IgD-negative memory B cell (primary cell): ENCODE data around the gene MAP7. TPM values are rescaled to one million over a fixed set of nuclear protein-coding genes. Genes with fewer than 3 reads are reported as not detected.
"Not testable (repeated sequence)": the region's sequence is repeated elsewhere in the genome, so short reads cannot be mapped to it uniquely, and the experiment has no call there.

Source experiments
- H3K27ac Mint-ChIP-seq, 3 donors: one replicate each; pipeline ENCODE4 v1.8.0; 2020 to 2022; ENCODE audit warnings: mild to moderate bottlenecking in 3 of 3, mixed read lengths in 3 of 3, moderate library complexity in 1 of 3
- H3K27me3 Mint-ChIP-seq: one replicate; pipeline ENCODE4 v1.8.0; 2021; ENCODE audit warnings: mixed read lengths
- H3K36me3 Mint-ChIP-seq: one replicate; pipeline ENCODE4 v1.8.0; 2020; ENCODE audit warnings: mild to moderate bottlenecking, mixed read lengths
- H3K4me1 Mint-ChIP-seq, 3 donors: one replicate each; pipeline ENCODE4 v1.8.0; 2020 to 2022; ENCODE audit warnings: mixed read lengths in 3 of 3, mild to moderate bottlenecking in 1 of 3
- H3K4me3 Mint-ChIP-seq, 4 donors: one replicate each; pipeline ENCODE4 v1.8.0; 2020 to 2022; ENCODE audit warnings: mild to moderate bottlenecking in 4 of 4, mixed read lengths in 4 of 4, moderate library complexity in 3 of 4
- H3K9me3 Mint-ChIP-seq, 3 donors: one replicate each; pipeline ENCODE4 v1.8.0; 2020 to 2021; ENCODE audit warnings: mixed read lengths in 3 of 3, mild to moderate bottlenecking in 1 of 3
- polyA plus RNA-seq: library from polyadenylated mRNA; unstranded; fragments of 300-500 nt; fragmentation: Illumina TruSeq; gene quantifications from one replicate; pipeline ENCODE4 v1.2.3, GENCODE V29; 2021

The MAP7 gene
- polyA plus RNA-seq, 1 donor from 2014 or later, result 4.0 TPM

- Mint-ChIP-seq H3K9me3 (no peaks in the 10 kb centered on the region), H3K27me3 (peaks cover 5% of the 10 kb centered on the region), H3K4me3 (no peak overlapping the region), H3K36me3 (peaks cover 3% of the 10 kb centered on the region), H3K27ac (no peak overlapping the region), H3K4me1 (no peaks in the 10 kb centered on the region)
These were observed 38.3 kb downstream of the MAP7 start for GRCh38 chr6:136511926-136512325.

- Mint-ChIP-seq H3K4me1 (no peaks in the 10 kb centered on the region), H3K4me3 (no peak overlapping the region), H3K27ac (no peak overlapping the region), H3K27me3 (peaks cover 5% of the 10 kb centered on the region), H3K9me3 (no peaks in the 10 kb centered on the region), H3K36me3 (peaks cover 3% of the 10 kb centered on the region)
These were observed 38.8 kb downstream of the MAP7 start for GRCh38 chr6:136511397-136511796.

- Mint-ChIP-seq H3K4me1 (no peaks in the 10 kb centered on the region), H3K27me3 (peaks cover 5% of the 10 kb centered on the region), H3K4me3 (no peak overlapping the region), H3K36me3 (peaks cover 3% of the 10 kb centered on the region), H3K27ac (no peak overlapping the region), H3K9me3 (no peaks in the 10 kb centered on the region)
These were observed 39.4 kb downstream of the MAP7 start for GRCh38 chr6:136510782-136511181.

GRCh38 chr6:136510299-136510698 is 39.9 kb downstream of the MAP7 start:
- no peak overlapping the region for H3K4me3 Mint-ChIP-seq
- no peaks in the 10 kb centered on the region for H3K9me3 Mint-ChIP-seq
- H3K4me1 Mint-ChIP-seq, result no peaks in the 10 kb centered on the region
- peaks cover 5% of the 10 kb centered on the region for H3K27me3 Mint-ChIP-seq
- peaks cover 3% of the 10 kb centered on the region for H3K36me3 Mint-ChIP-seq
- no peak overlapping the region for H3K27ac Mint-ChIP-seq

GRCh38 chr6:136508725-136509392 is 41.4 kb downstream of the MAP7 start:
- no peaks in the 10 kb centered on the region for H3K4me1 Mint-ChIP-seq
- peaks cover 4% of the 10 kb centered on the region for H3K27me3 Mint-ChIP-seq
- no peak overlapping the region for H3K27ac Mint-ChIP-seq
- no peaks in the 10 kb centered on the region for H3K9me3 Mint-ChIP-seq
- H3K36me3 Mint-ChIP-seq, result no peaks in the 10 kb centered on the region
- no peak overlapping the region for H3K4me3 Mint-ChIP-seq

- H3K4me3 Mint-ChIP-seq, result no peak overlapping the region
- no peak overlapping the region for H3K27ac Mint-ChIP-seq
- no peaks in the 10 kb centered on the region for H3K36me3 Mint-ChIP-seq
- no peaks in the 10 kb centered on the region for H3K9me3 Mint-ChIP-seq
- H3K4me1 Mint-ChIP-seq, result peaks cover 1 to 7% (median 2%) of the 10 kb centered on the region in 3 donors
- peaks cover 3% of the 10 kb centered on the region for H3K27me3 Mint-ChIP-seq
These were observed 44.0 kb downstream of the MAP7 start for GRCh38 chr6:136506124-136506799.

GRCh38 chr6:136503303-136504029 is 46.8 kb downstream of the MAP7 start:
- Mint-ChIP-seq H3K9me3 (no peaks in the 10 kb centered on the region), H3K4me1 (peaks cover 1 to 7% (median 2%) of the 10 kb centered on the region in 3 donors), H3K27ac (no peak overlapping the region), H3K4me3 (no peak overlapping the region), H3K36me3 (no peaks in the 10 kb centered on the region), H3K27me3 (peaks cover 3% of the 10 kb centered on the region)

- Mint-ChIP-seq H3K4me3 (no peak overlapping the region), H3K27ac (no peak overlapping the region), H3K36me3 (peaks cover 1% of the 10 kb centered on the region)
These were observed 47.4 kb downstream of the MAP7 start for GRCh38 chr6:136502786-136503185.

GRCh38 chr6:136501514-136501913 is 48.7 kb downstream of the MAP7 start:
- no peak overlapping the region for H3K4me3 Mint-ChIP-seq
- peaks cover 1 to 7% (median 2%) of the 10 kb centered on the region in 3 donors for H3K4me1 Mint-ChIP-seq
- no peaks in the 10 kb centered on the region for H3K9me3 Mint-ChIP-seq
- H3K27me3 Mint-ChIP-seq, result peaks cover 4% of the 10 kb centered on the region
- H3K27ac Mint-ChIP-seq, result no peak overlapping the region
- peaks cover 1% of the 10 kb centered on the region for H3K36me3 Mint-ChIP-seq

More at GRCh38 chr6:136502786-136503185, 47.4 kb downstream of the MAP7 start:
- peaks cover 1% of the 10 kb centered on the region for H3K27me3 Mint-ChIP-seq
- no peaks in the 10 kb centered on the region for H3K9me3 Mint-ChIP-seq
- peaks cover 1 to 7% (median 2%) of the 10 kb centered on the region in 3 donors for H3K4me1 Mint-ChIP-seq

- Mint-ChIP-seq H3K27me3 (peaks cover 6% of the 10 kb centered on the region), H3K9me3 (no peaks in the 10 kb centered on the region), H3K27ac (no peak overlapping the region), H3K4me3 (no peak overlapping the region), H3K36me3 (peaks cover 1% of the 10 kb centered on the region), H3K4me1 (peaks cover 1 to 7% (median 2%) of the 10 kb centered on the region in 3 donors)
These were observed 49.1 kb downstream of the MAP7 start for GRCh38 chr6:136501096-136501495.

GRCh38 chr6:136500414-136500813 is 49.8 kb downstream of the MAP7 start:
- H3K9me3 Mint-ChIP-seq, result no peaks in the 10 kb centered on the region
- H3K27ac Mint-ChIP-seq, result no peak overlapping the region
- H3K4me1 Mint-ChIP-seq, result peaks cover 1 to 7% (median 2%) of the 10 kb centered on the region in 3 donors
- peaks cover 6% of the 10 kb centered on the region for H3K27me3 Mint-ChIP-seq
- H3K36me3 Mint-ChIP-seq, result peaks cover 1% of the 10 kb centered on the region
- no peak overlapping the region for H3K4me3 Mint-ChIP-seq

- Mint-ChIP-seq H3K4me1 (peaks cover 1 to 7% (median 2%) of the 10 kb centered on the region in 3 donors), H3K27me3 (peaks cover 10% of the 10 kb centered on the region), H3K27ac (no peak overlapping the region), H3K9me3 (no peaks in the 10 kb centered on the region), H3K36me3 (peaks cover 1% of the 10 kb centered on the region), H3K4me3 (no peak overlapping the region)
These were observed 50.9 kb downstream of the MAP7 start for GRCh38 chr6:136499370-136499769.

- H3K27ac Mint-ChIP-seq, H3K9me3 Mint-ChIP-seq, H3K4me3 Mint-ChIP-seq, H3K36me3 Mint-ChIP-seq, H3K4me1 Mint-ChIP-seq, H3K27me3 Mint-ChIP-seq: not testable (repeated sequence)
These were observed 53.8 kb downstream of the MAP7 start for GRCh38 chr6:136496449-136496848.

GRCh38 chr6:136494710-136495109 is 55.5 kb downstream of the MAP7 start:
- Mint-ChIP-seq H3K4me3 (no peak overlapping the region), H3K9me3 (no peaks in the 10 kb centered on the region), H3K36me3 (peaks cover 1% of the 10 kb centered on the region), H3K27ac (no peak overlapping the region), H3K4me1 (no peaks in the 10 kb centered on the region), H3K27me3 (peaks cover 8% of the 10 kb centered on the region)

- no peak overlapping the region for H3K27ac Mint-ChIP-seq
- no peaks in the 10 kb centered on the region for H3K9me3 Mint-ChIP-seq
- no peaks in the 10 kb centered on the region for H3K4me1 Mint-ChIP-seq
- no peak overlapping the region for H3K4me3 Mint-ChIP-seq
- H3K36me3 Mint-ChIP-seq, result peaks cover 1% of the 10 kb centered on the region
- H3K27me3 Mint-ChIP-seq, result peaks cover 8% of the 10 kb centered on the region
These were observed 56.2 kb downstream of the MAP7 start for GRCh38 chr6:136494059-136494458.
